Right lung (tissue), 5 donors: Measurements from ENCODE around the gene VNN1. TPM values are rescaled to one million over a fixed set of nuclear protein-coding genes. Genes with fewer than 3 reads are reported as not detected.
"Not testable (repeated sequence)": the region's sequence is repeated elsewhere in the genome, so short reads cannot be mapped to it uniquely, and the experiment has no call there.

ENCODE experiments used
- DNase-seq, 2 donors: peaks; one replicate each; pipeline ENCODE4 v3.0.0-alpha.2; 2013
- polyA plus RNA-seq, 5 donors: library from polyadenylated mRNA; unstranded; fragments of 120-200 nt; gene quantifications; one replicate each; pipeline versions ENCODE4 v1.2.1 to v1.2.3, GENCODE V29; 2013; ENCODE audit warnings: inconsistent platforms in 1 of 5, low replicate concordance in 1 of 5; ENCODE audit not compliant: insufficient read length in 5 of 5, insufficient read depth in 1 of 5

Gene VNN1
- polyA plus RNA-seq, 5 donors = 0.24 to 0.46 (median 0.34) TPM

GRCh38 chr6:132673376-132674094 is 40.3 kb downstream of the VNN1 start:
- no peak for DNase-seq

GRCh38 chr6:132671295-132671694 is 42.6 kb downstream of the VNN1 start:
- DNase-seq = no peak

- peak; percentile 15 to 17 for DNase-seq
These were observed 44.1 kb downstream of the VNN1 start for GRCh38 chr6:132669690-132670291.

GRCh38 chr6:132666118-132666517 is 47.7 kb downstream of the VNN1 start:
- DNase-seq = no peak

GRCh38 chr6:132664309-132665034 is 49.4 kb downstream of the VNN1 start:
- no peak for DNase-seq

- DNase-seq = no peak
These were observed 50.2 kb downstream of the VNN1 start for GRCh38 chr6:132663661-132664060.

- DNase-seq = peak; percentile 16 to 37
These were observed 51.9 kb downstream of the VNN1 start for GRCh38 chr6:132661906-132662305.

- no peak for DNase-seq
These were observed 54.8 kb downstream of the VNN1 start, which contains the start of gene TAAR1 for GRCh38 chr6:132659082-132659481. TSS of gene TAAR1 (minus strand) at chr6:132659182. CDS start at chr6:132646003, 13,179 bp downstream.

- no peak for DNase-seq
These were observed 62.8 kb downstream of the VNN1 start for GRCh38 chr6:132651062-132651461.

- DNase-seq = no peak
These were observed 63.4 kb downstream of the VNN1 start for GRCh38 chr6:132650429-132650828.

- no peak for DNase-seq
These were observed 65.0 kb downstream of the VNN1 start for GRCh38 chr6:132648828-132649227.

- no peak for DNase-seq
These were observed 65.5 kb downstream of the VNN1 start for GRCh38 chr6:132648356-132648755.

GRCh38 chr6:132643547-132643946 is 70.3 kb downstream of the VNN1 start:
- DNase-seq = no peak

- not testable (repeated sequence) for DNase-seq
These were observed 76.7 kb downstream of the VNN1 start for GRCh38 chr6:132637135-132637534.

GRCh38 chr6:132635906-132636305 is 77.9 kb downstream of the VNN1 start:
- DNase-seq = not testable (repeated sequence)

- not testable (repeated sequence) for DNase-seq
These were observed 78.6 kb downstream of the VNN1 start for GRCh38 chr6:132635288-132635687.

- no peak for DNase-seq
These were observed 79.1 kb downstream of the VNN1 start for GRCh38 chr6:132634796-132635195.

- DNase-seq = no peak
These were observed 80.5 kb downstream of the VNN1 start for GRCh38 chr6:132633362-132633761.
